K562 (cell line): ENCODE results near the gene MRPS15.

Experiments used
- CTCF ChIP-seq, 3 experiments: IDR thresholded peaks in 2 of 3; conservative IDR thresholded peaks in 1 of 3; 2 replicates each; pipeline ENCODE4 v1.5.1; 2011 to 2012; ENCODE audit warnings: low read length in 3 of 3, mild to moderate bottlenecking in 3 of 3, control low read depth in 2 of 3, improper control_type of control experiment in 1 of 3, inconsistent platforms in 1 of 3, low read depth in 1 of 3, mixed read lengths in 1 of 3, moderate library complexity in 1 of 3; ENCODE audit not compliant: insufficient read depth in 2 of 3
- EZH2 ChIP-seq: IDR thresholded peaks from 2 replicates; pipeline ENCODE4 v1.6.1; 2012; ENCODE audit warnings: low read depth, mild to moderate bottlenecking, inconsistent platforms, low read length, borderline replicate concordance
- MAFK ChIP-seq: IDR thresholded peaks from 2 replicates; pipeline ENCODE4 v1.6.1; 2011; ENCODE audit warnings: low read length, improper control_type of control experiment
- MCM3 ChIP-seq: fragments of 450-650 bp; IDR thresholded peaks from 2 replicates; pipeline ENCODE4 v1.6.1; 2016
- MLX ChIP-seq, 2 experiments: fragments of 450-650 bp in 1 of 2; sonication (generic) in 1 of 2; formaldehyde crosslinking; conservative IDR thresholded peaks; 2 replicates each; pipeline versions ENCODE4 v1.4.0 to v1.8.1; 2020 to 2022; ENCODE audit warnings: mild to moderate bottlenecking in 1 of 2, missing genetic modification reagents in 1 of 2
- NRF1 ChIP-seq, 2 experiments: fragments of 450-650 bp; IDR thresholded peaks in 1 of 2; conservative IDR thresholded peaks in 1 of 2; 2 replicates each; pipeline ENCODE4 v1.6.1; 2014; ENCODE audit warnings: mild to moderate bottlenecking in 2 of 2
- TF ChIP-seq, protein P1 (sequence below): sonication (generic); formaldehyde crosslinking; IDR thresholded peaks from 2 replicates; pipeline ENCODE4 v1.8.0; 2022; ENCODE audit warnings: mild to moderate bottlenecking, missing genetic modification reagents

DNA sequence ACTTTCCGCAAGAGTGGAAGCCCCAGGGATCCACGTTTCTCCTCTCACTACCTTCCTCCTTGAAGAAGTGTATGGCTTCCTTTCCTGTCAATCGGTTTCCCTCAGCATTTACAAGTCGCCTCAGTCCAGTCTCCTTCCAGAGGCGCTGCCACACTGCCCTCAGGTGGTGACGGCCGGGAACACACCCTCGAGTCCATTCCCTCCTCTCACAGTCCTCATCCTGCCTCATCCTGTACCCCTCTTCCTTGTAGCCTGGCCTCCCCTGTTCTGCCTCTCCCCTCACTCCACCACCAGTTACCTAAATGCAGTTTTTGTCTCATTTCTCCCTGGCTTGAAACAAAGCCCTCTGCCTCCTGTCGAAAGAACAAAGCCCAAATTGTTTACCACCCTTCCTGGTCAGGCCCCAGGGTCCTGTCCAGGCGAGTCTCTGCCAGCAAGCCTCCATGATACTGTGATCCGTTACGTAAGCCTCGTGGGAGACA, 43.3 kb downstream of the MRPS15 start:
- TF ChIP-seq MAFK = no peak
- TF ChIP-seq, protein P1, sequence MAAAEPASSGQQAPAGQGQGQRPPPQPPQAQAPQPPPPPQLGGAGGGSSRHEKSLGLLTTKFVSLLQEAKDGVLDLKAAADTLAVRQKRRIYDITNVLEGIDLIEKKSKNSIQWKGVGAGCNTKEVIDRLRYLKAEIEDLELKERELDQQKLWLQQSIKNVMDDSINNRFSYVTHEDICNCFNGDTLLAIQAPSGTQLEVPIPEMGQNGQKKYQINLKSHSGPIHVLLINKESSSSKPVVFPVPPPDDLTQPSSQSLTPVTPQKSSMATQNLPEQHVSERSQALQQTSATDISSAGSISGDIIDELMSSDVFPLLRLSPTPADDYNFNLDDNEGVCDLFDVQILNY (CRISPR knock-in tag) = no peak
- no peak for TF ChIP-seq EZH2
- no peak for TF ChIP-seq MCM3
- TF ChIP-seq CTCF (IDR thresholded peaks at IDR 0.05 in 2 of 3, conservative IDR thresholded peaks at IDR 0.05 in 1 of 3; ENCODE audit: insufficient read depth in 2 of 3, low read depth in 1 of 3, low read length in 3 of 3) = peak; percentile 96 to 99 (median 99)
- TF ChIP-seq MLX (CRISPR knock-in tag; conservative IDR thresholded peaks at IDR 0.05) = no peak
- no peak for TF ChIP-seq NRF1 (conservative IDR thresholded peaks at IDR 0.05 in 1 of 2, IDR thresholded peaks at IDR 0.05 in 1 of 2)
